BLaER1 (cell line): ENCODE results near the gene MMEL1.
"Not testable (repeated sequence)": the region's sequence is repeated elsewhere in the genome, so short reads cannot be mapped to it uniquely, and the experiment has no call there.

Experiments used
- H3K27ac ChIP-seq: shearing (Covaris generic); formaldehyde crosslinking; 2 replicates; pipeline ENCODE4 v1.8.1; 2022
- H3K27me3 ChIP-seq: shearing (Covaris generic); formaldehyde crosslinking; 2 replicates; pipeline ENCODE4 v1.8.1; 2022
- H3K36me3 ChIP-seq: shearing (Covaris generic); formaldehyde crosslinking; 2 replicates; pipeline ENCODE4 v1.8.1; 2022
- H3K4me1 ChIP-seq: shearing (Covaris generic); formaldehyde crosslinking; 2 replicates; pipeline ENCODE4 v1.8.1; 2022
- H3K4me2 ChIP-seq: shearing (Covaris generic); formaldehyde crosslinking; 2 replicates; pipeline ENCODE4 v1.8.1; 2022
- H3K4me3 ChIP-seq: shearing (Covaris generic); formaldehyde crosslinking; 2 replicates; pipeline ENCODE4 v1.8.1; 2022
- H3K9ac ChIP-seq: shearing (Covaris generic); formaldehyde crosslinking; 2 replicates; pipeline ENCODE4 v1.8.1; 2022
- H3K9me3 ChIP-seq: shearing (Covaris generic); formaldehyde crosslinking; 2 replicates; pipeline ENCODE4 v1.8.1; 2022
- H4K20me1 ChIP-seq: shearing (Covaris generic); formaldehyde crosslinking; 2 replicates; pipeline ENCODE4 v1.8.1; 2022
- Cebpa-rat ChIP-seq: shearing (Covaris generic); IDR thresholded peaks from 2 replicates; pipeline ENCODE4 v1.8.1; 2022

Gene MMEL1

GRCh38 chr1:2584686-2585317 lies 48.0 kb downstream of the MMEL1 start:
- TF ChIP-seq Cebpa-rat = no peak
- Histone ChIP-seq H3K9ac (peak overlapping the region; percentile 88), H4K20me1 (peaks cover 16% of the 10 kb centered on the region), H3K4me1 (peaks cover 84% of the 10 kb centered on the region), H3K9me3 (no peaks in the 10 kb centered on the region), H3K27ac (peak overlapping the region; percentile 98), H3K36me3 (peaks cover 9% of the 10 kb centered on the region), H3K27me3 (peaks cover 3% of the 10 kb centered on the region; the same call in 1 of the 2 replicates), H3K4me3 (peak overlapping the region; percentile 77), H3K4me2 (peak overlapping the region; percentile 98)

- Histone ChIP-seq H3K27me3 (peaks cover 3% of the 10 kb centered on the region; the same call in 1 of the 2 replicates), H3K4me3 (no peak overlapping the region), H3K27ac (peak overlapping the region; percentile 98; the same call in 1 of the 2 replicates), H3K4me2 (peak overlapping the region; percentile 98), H3K36me3 (peaks cover under 1% of the 10 kb centered on the region; the same call in 1 of the 2 replicates), H3K9ac (peak overlapping the region; percentile 88; the same call in 1 of the 2 replicates), H4K20me1 (peaks cover 7% of the 10 kb centered on the region), H3K9me3 (no peaks in the 10 kb centered on the region), H3K4me1 (peaks cover 87% of the 10 kb centered on the region)
- TF ChIP-seq Cebpa-rat = no peak
These were observed 48.9 kb downstream of the MMEL1 start for GRCh38 chr1:2583871-2584351.

- Histone ChIP-seq H3K4me2 (peak overlapping the region; percentile 98), H3K27me3 (peaks cover 3% of the 10 kb centered on the region; the same call in 1 of the 2 replicates), H3K36me3 (no peaks in the 10 kb centered on the region), H3K9ac (peak overlapping the region; percentile 88; the same call in 1 of the 2 replicates), H3K27ac (peak overlapping the region; percentile 98), H3K4me1 (peaks cover 87% of the 10 kb centered on the region), H3K4me3 (no peak overlapping the region), H4K20me1 (peaks cover 1% of the 10 kb centered on the region), H3K9me3 (no peaks in the 10 kb centered on the region)
- no peak for TF ChIP-seq Cebpa-rat
These were observed 49.5 kb downstream of the MMEL1 start for GRCh38 chr1:2583331-2583791.

GRCh38 chr1:2582391-2582790 lies 50.4 kb downstream of the MMEL1 start:
- peaks cover 87% of the 10 kb centered on the region for H3K4me1 ChIP-seq
- H3K27me3 ChIP-seq = no peaks in the 10 kb centered on the region
- TF ChIP-seq Cebpa-rat = no peak
- no peaks in the 10 kb centered on the region for H3K36me3 ChIP-seq
- no peaks in the 10 kb centered on the region for H3K9me3 ChIP-seq
- peak overlapping the region; percentile 98 for H3K4me2 ChIP-seq
- no peak overlapping the region for H3K27ac ChIP-seq
- no peak overlapping the region for H3K4me3 ChIP-seq
- no peaks in the 10 kb centered on the region for H4K20me1 ChIP-seq
- H3K9ac ChIP-seq = no peak overlapping the region

GRCh38 chr1:2580691-2581090 lies 52.1 kb downstream of the MMEL1 start:
- no peaks in the 10 kb centered on the region for H4K20me1 ChIP-seq
- H3K4me3 ChIP-seq = no peak overlapping the region
- H3K27ac ChIP-seq = no peak overlapping the region
- peak overlapping the region; percentile 98 for H3K4me2 ChIP-seq
- H3K9ac ChIP-seq = no peak overlapping the region
- no peaks in the 10 kb centered on the region for H3K9me3 ChIP-seq
- peaks cover 99% of the 10 kb centered on the region for H3K4me1 ChIP-seq
- no peaks in the 10 kb centered on the region for H3K27me3 ChIP-seq
- H3K36me3 ChIP-seq = no peaks in the 10 kb centered on the region
- TF ChIP-seq Cebpa-rat = no peak

GRCh38 chr1:2578758-2579118 lies 54.1 kb downstream of the MMEL1 start:
- H3K9ac ChIP-seq = peak overlapping the region; percentile 60; the same call in 1 of the 2 replicates

GRCh38 chr1:2577565-2578075 lies 55.2 kb downstream of the MMEL1 start:
- peak overlapping the region; percentile 60 for H3K9ac ChIP-seq
- peak overlapping the region; percentile 26; the same call in 1 of the 2 replicates for H3K4me3 ChIP-seq
- H3K36me3 ChIP-seq, H3K27me3 ChIP-seq, H4K20me1 ChIP-seq: not testable (repeated sequence)
- peak overlapping the region; percentile 83 for H3K27ac ChIP-seq
- H3K9me3 ChIP-seq = peaks cover 14% of the 10 kb centered on the region
- H3K4me1 ChIP-seq = peaks cover 75% of the 10 kb centered on the region
- peak overlapping the region; percentile 98 for H3K4me2 ChIP-seq

More at GRCh38 chr1:2578758-2579118, 54.1 kb downstream of the MMEL1 start:
- peaks cover 4% of the 10 kb centered on the region; the same call in 1 of the 2 replicates for H3K9me3 ChIP-seq
- H4K20me1 ChIP-seq = no peaks in the 10 kb centered on the region
- peak overlapping the region; percentile 98 for H3K4me2 ChIP-seq
- H3K27me3 ChIP-seq = no peaks in the 10 kb centered on the region
- H3K4me3 ChIP-seq = 0 out of 2 replicates have a peak overlapping the region, but pooled peaks have one; percentile 26
- no peak for TF ChIP-seq Cebpa-rat
- peaks cover 86% of the 10 kb centered on the region for H3K4me1 ChIP-seq
- peak overlapping the region; percentile 83 for H3K27ac ChIP-seq
- H3K36me3 ChIP-seq = no peaks in the 10 kb centered on the region

GRCh38 chr1:2575801-2576663 lies 56.8 kb downstream of the MMEL1 start:
- Histone ChIP-seq H3K4me2 (peak overlapping the region; percentile 98), H3K27ac (peak overlapping the region; percentile 89), H3K27me3 (no peaks in the 10 kb centered on the region), H3K4me1 (peaks cover 62% of the 10 kb centered on the region), H3K4me3 (peak overlapping the region; percentile 53), H3K9ac (peak overlapping the region; percentile 76), H3K36me3 (no peaks in the 10 kb centered on the region), H3K9me3 (peaks cover 14% of the 10 kb centered on the region), H4K20me1 (no peaks in the 10 kb centered on the region)
- TF ChIP-seq Cebpa-rat = no peak

- no peak overlapping the region for H3K4me3 ChIP-seq
- no peaks in the 10 kb centered on the region for H3K27me3 ChIP-seq
- no peak overlapping the region for H3K4me2 ChIP-seq
- no peaks in the 10 kb centered on the region for H3K36me3 ChIP-seq
- no peak overlapping the region for H3K27ac ChIP-seq
- no peaks in the 10 kb centered on the region for H4K20me1 ChIP-seq
- TF ChIP-seq Cebpa-rat = no peak
- peaks cover 14% of the 10 kb centered on the region for H3K9me3 ChIP-seq
- peaks cover 62% of the 10 kb centered on the region for H3K4me1 ChIP-seq
- no peak overlapping the region for H3K9ac ChIP-seq
These were observed 58.5 kb downstream of the MMEL1 start for GRCh38 chr1:2574350-2574749.
